GM23338 (cell line): ENCODE data around the gene PRDM11. TPM values are rescaled to one million over a fixed set of nuclear protein-coding genes. Genes with fewer than 3 reads are reported as not detected.

ENCODE experiments used
- ATAC-seq: fragments of 200-7000 bp; cut with Tn5 transposase; 3 replicates; pipeline ENCODE4 v1.9.1; 2020
- DNase-seq: peaks from one replicate; pipeline ENCODE4 v3.0.0-alpha.2; 2015; ENCODE audit warnings: low spot score
- H2AFZ ChIP-seq: fragments of 200-600 bp; sonication (generic); 2 replicates; pipeline ENCODE4 v1.8.0; 2016; ENCODE audit warnings: antibody characterized with exemption, mild to moderate bottlenecking, moderate library complexity
- H3F3A ChIP-seq: fragments of 200-600 bp; sonication (generic); replicated peaks from 2 replicates; pipeline ENCODE4 v1.8.0; 2017; ENCODE audit warnings: antibody characterized with exemption, mixed run types, low read depth
- H3K27ac ChIP-seq: fragments of 200-600 bp; sonication (generic); 2 replicates; pipeline ENCODE4 v1.6.1; 2016; ENCODE audit warnings: low read depth
- H3K27me3 ChIP-seq: fragments of 200-600 bp; sonication (generic); 2 replicates; pipeline ENCODE4 v1.8.0; 2016; ENCODE audit warnings: mild to moderate bottlenecking, mixed run types, moderate library complexity; ENCODE audit not compliant: insufficient read depth
- H3K36me3 ChIP-seq: fragments of 200-600 bp; sonication (generic); 2 replicates; pipeline ENCODE4 v1.8.0; 2016; ENCODE audit warnings: mild to moderate bottlenecking; ENCODE audit not compliant: insufficient read depth
- H3K4me1 ChIP-seq: fragments of 200-600 bp; sonication (generic); 2 replicates; pipeline ENCODE4 v1.8.0; 2016; ENCODE audit warnings: mild to moderate bottlenecking, moderate library complexity; ENCODE audit not compliant: insufficient read depth
- H3K4me2 ChIP-seq: fragments of 200-600 bp; sonication (generic); 2 replicates; pipeline ENCODE4 v1.7.1; 2017; ENCODE audit warnings: mixed run types
- H3K4me3 ChIP-seq: fragments of 200-600 bp; sonication (generic); 2 replicates; pipeline ENCODE4 v1.6.1; 2016; ENCODE audit warnings: mixed run types
- H3K79me2 ChIP-seq: fragments of 200-600 bp; sonication (generic); replicated peaks from 2 replicates; pipeline ENCODE4 v1.8.0; 2017; ENCODE audit warnings: mild to moderate bottlenecking; ENCODE audit not compliant: insufficient read depth
- H3K9me2 ChIP-seq: fragments of 200-600 bp; sonication (generic); 2 replicates; pipeline ENCODE4 v1.8.0; 2017; ENCODE audit not compliant: insufficient read depth
- H4K20me1 ChIP-seq: fragments of 200-600 bp; sonication (generic); replicated peaks from 2 replicates; pipeline ENCODE4 v1.8.0; 2017; ENCODE audit warnings: mild to moderate bottlenecking; ENCODE audit not compliant: insufficient read depth
- H3K27ac Mint-ChIP-seq: 2 replicates; pipeline ENCODE4 v1.8.0; 2020; ENCODE audit warnings: inconsistent platforms, mild to moderate bottlenecking, moderate library complexity, mixed read lengths
- H3K27me3 Mint-ChIP-seq: 3 replicates; pipeline ENCODE4 v1.8.0; 2022; ENCODE audit warnings: low read depth, mild to moderate bottlenecking, moderate library complexity, mixed read lengths, inconsistent platforms; ENCODE audit not compliant: insufficient read depth, poor library complexity
- H3K36me3 Mint-ChIP-seq: 3 replicates; pipeline ENCODE4 v1.8.0; 2021; ENCODE audit warnings: low read depth, mild to moderate bottlenecking, inconsistent platforms, moderate library complexity, mixed read lengths
- H3K4me1 Mint-ChIP-seq: 3 replicates; pipeline ENCODE4 v1.8.0; 2020; ENCODE audit warnings: mild to moderate bottlenecking, inconsistent platforms, mixed read lengths
- H3K4me3 Mint-ChIP-seq: 3 replicates; pipeline ENCODE4 v1.8.0; 2021; ENCODE audit warnings: moderate library complexity, mild to moderate bottlenecking, inconsistent platforms, mixed read lengths
- H3K9me3 Mint-ChIP-seq: 3 replicates; pipeline ENCODE4 v1.8.0; 2020; ENCODE audit warnings: moderate library complexity, mild to moderate bottlenecking, inconsistent platforms, mixed read lengths
- CREB1 ChIP-seq: fragments of 250-450 bp; sonication (Bioruptor Pico); IDR thresholded peaks from 2 replicates; pipeline ENCODE4 v1.5.0; 2020; ENCODE audit warnings: low read depth, mild to moderate bottlenecking, moderate library complexity
- ETS1 ChIP-seq: IDR thresholded peaks from 2 replicates; pipeline ENCODE4 v1.6.1; 2016; ENCODE audit warnings: antibody characterized with exemption
- EZH2 ChIP-seq: fragments of 200-600 bp; sonication (generic); IDR thresholded peaks from one replicate; pipeline ENCODE4 v1.8.0; 2017; ENCODE audit warnings: antibody characterized with exemption, mild to moderate bottlenecking, low read depth; ENCODE audit not compliant: unreplicated experiment
- EZH2phosphoT487 ChIP-seq: fragments of 200-600 bp; sonication (generic); IDR thresholded peaks from one replicate; pipeline ENCODE4 v1.8.1; 2018; ENCODE audit warnings: antibody characterized with exemption; ENCODE audit not compliant: unreplicated experiment
- JUNB ChIP-seq: IDR thresholded peaks from one replicate; pipeline ENCODE4 v1.6.1; 2016; ENCODE audit warnings: antibody characterized with exemption; ENCODE audit not compliant: unreplicated experiment
- NANOG ChIP-seq: IDR thresholded peaks from 2 replicates; pipeline ENCODE4 v1.6.1; 2016; ENCODE audit warnings: antibody characterized with exemption, borderline replicate concordance
- POLR2AphosphoS5 ChIP-seq: IDR thresholded peaks from 2 replicates; pipeline ENCODE4 v1.6.1; 2016; ENCODE audit warnings: antibody characterized with exemption, low read depth
- STAT1 ChIP-seq: IDR thresholded peaks from one replicate; pipeline ENCODE4 v1.6.1; 2016; ENCODE audit warnings: antibody characterized with exemption; ENCODE audit not compliant: unreplicated experiment
- ZNF114 ChIP-seq: fragments of 250-450 bp; sonication (Bioruptor Pico); IDR thresholded peaks from 2 replicates; pipeline ENCODE4 v1.5.0; 2020; ENCODE audit warnings: mild to moderate bottlenecking, moderate library complexity
- ZNF331 ChIP-seq: fragments of 250-450 bp; sonication (Bioruptor Pico); IDR thresholded peaks from 2 replicates; pipeline ENCODE4 v1.5.0; 2020; ENCODE audit warnings: low read depth, mild to moderate bottlenecking, moderate library complexity
- polyA plus RNA-seq: library from polyadenylated mRNA; unstranded; fragments of >200 nt; fragmentation: Nextera tagmentation; extraction: Ambion mirVana; gene quantifications from 2 replicates; pipeline ENCODE4 v1.2.1, GENCODE V29; 2016
- total RNA-seq: library from RNA; depleted of rRNA; stranded (reverse); fragments of >200 nt; shearing (Covaris generic); gene quantifications from 2 replicates; pipeline ENCODE4 v1.2.3, GENCODE V29; 2014
- TF ChIP-seq, protein P1 (sequence below): fragments of 250-450 bp; sonication (Bioruptor Pico); IDR thresholded peaks from 2 replicates; pipeline ENCODE4 v1.5.0; 2020; ENCODE audit warnings: mild to moderate bottlenecking, moderate library complexity
- TF ChIP-seq, protein P2 (sequence below): IDR thresholded peaks from one replicate; pipeline ENCODE4 v1.6.1; 2018; ENCODE audit warnings: antibody characterized with exemption; ENCODE audit not compliant: unreplicated experiment
- TF ChIP-seq, protein P3 (sequence below), 2 experiments: fragments of 200-600 bp in 1 of 2; sonication (generic) in 1 of 2; conservative IDR thresholded peaks; 2 replicates each; pipeline versions ENCODE4 v1.5.1 to v1.6.1; 2016 to 2017; ENCODE audit warnings: antibody characterized with exemption in 2 of 2, low read depth in 2 of 2, mild to moderate bottlenecking in 2 of 2, moderate library complexity in 1 of 2

The PRDM11 gene
- total and polyA plus RNA-seq, 2 experiments from 2014 or later, result 0.97 to 10.4 TPM

- ATAC-seq (no peak), DNase-seq (no peak)
- no peaks in the 10 kb centered on the region for H3K9me2 ChIP-seq
- H3K4me2 ChIP-seq, result no peak overlapping the region
- no peak overlapping the region for H3K27ac Mint-ChIP-seq
- TF ChIP-seq EZH2phosphoT487 (no peak), POLR2AphosphoS5 (no peak), JUNB (no peak), STAT1 (no peak), ZNF331 (CRISPR knock-in tag) (no peak), NANOG (no peak), ETS1 (no peak), EZH2 (no peak), CREB1 (CRISPR knock-in tag) (no peak), ZNF114 (CRISPR knock-in tag) (no peak)
- TF ChIP-seq, protein P1, sequence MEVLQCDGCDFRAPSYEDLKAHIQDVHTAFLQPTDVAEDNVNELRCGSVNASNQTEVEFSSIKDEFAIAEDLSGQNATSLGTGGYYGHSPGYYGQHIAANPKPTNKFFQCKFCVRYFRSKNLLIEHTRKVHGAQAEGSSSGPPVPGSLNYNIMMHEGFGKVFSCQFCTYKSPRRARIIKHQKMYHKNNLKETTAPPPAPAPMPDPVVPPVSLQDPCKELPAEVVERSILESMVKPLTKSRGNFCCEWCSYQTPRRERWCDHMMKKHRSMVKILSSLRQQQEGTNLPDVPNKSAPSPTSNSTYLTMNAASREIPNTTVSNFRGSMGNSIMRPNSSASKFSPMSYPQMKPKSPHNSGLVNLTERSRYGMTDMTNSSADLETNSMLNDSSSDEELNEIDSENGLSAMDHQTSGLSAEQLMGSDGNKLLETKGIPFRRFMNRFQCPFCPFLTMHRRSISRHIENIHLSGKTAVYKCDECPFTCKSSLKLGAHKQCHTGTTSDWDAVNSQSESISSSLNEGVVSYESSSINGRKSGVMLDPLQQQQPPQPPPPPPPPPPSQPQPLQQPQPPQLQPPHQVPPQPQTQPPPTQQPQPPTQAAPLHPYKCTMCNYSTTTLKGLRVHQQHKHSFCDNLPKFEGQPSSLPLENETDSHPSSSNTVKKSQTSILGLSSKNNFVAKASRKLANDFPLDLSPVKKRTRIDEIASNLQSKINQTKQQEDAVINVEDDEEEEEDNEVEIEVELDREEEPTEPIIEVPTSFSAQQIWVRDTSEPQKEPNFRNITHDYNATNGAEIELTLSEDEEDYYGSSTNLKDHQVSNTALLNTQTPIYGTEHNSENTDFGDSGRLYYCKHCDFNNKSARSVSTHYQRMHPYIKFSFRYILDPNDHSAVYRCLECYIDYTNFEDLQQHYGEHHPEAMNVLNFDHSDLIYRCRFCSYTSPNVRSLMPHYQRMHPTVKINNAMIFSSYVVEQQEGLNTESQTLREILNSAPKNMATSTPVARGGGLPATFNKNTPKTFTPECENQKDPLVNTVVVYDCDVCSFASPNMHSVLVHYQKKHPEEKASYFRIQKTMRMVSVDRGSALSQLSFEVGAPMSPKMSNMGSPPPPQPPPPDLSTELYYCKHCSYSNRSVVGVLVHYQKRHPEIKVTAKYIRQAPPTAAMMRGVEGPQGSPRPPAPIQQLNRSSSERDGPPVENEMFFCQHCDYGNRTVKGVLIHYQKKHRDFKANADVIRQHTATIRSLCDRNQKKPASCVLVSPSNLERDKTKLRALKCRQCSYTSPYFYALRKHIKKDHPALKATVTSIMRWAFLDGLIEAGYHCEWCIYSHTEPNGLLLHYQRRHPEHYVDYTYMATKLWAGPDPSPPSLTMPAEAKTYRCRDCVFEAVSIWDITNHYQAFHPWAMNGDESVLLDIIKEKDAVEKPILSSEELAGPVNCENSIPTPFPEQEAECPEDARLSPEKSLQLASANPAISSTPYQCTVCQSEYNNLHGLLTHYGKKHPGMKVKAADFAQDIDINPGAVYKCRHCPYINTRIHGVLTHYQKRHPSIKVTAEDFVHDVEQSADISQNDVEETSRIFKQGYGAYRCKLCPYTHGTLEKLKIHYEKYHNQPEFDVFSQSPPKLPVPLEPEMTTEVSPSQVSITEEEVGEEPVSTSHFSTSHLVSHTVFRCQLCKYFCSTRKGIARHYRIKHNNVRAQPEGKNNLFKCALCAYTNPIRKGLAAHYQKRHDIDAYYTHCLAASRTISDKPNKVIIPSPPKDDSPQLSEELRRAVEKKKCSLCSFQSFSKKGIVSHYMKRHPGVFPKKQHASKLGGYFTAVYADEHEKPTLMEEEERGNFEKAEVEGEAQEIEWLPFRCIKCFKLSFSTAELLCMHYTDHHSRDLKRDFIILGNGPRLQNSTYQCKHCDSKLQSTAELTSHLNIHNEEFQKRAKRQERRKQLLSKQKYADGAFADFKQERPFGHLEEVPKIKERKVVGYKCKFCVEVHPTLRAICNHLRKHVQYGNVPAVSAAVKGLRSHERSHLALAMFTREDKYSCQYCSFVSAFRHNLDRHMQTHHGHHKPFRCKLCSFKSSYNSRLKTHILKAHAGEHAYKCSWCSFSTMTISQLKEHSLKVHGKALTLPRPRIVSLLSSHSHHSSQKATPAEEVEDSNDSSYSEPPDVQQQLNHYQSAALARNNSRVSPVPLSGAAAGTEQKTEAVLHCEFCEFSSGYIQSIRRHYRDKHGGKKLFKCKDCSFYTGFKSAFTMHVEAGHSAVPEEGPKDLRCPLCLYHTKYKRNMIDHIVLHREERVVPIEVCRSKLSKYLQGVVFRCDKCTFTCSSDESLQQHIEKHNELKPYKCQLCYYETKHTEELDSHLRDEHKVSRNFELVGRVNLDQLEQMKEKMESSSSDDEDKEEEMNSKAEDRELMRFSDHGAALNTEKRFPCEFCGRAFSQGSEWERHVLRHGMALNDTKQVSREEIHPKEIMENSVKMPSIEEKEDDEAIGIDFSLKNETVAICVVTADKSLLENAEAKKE (CRISPR knock-in tag), result no peak
- TF ChIP-seq, protein P2, sequence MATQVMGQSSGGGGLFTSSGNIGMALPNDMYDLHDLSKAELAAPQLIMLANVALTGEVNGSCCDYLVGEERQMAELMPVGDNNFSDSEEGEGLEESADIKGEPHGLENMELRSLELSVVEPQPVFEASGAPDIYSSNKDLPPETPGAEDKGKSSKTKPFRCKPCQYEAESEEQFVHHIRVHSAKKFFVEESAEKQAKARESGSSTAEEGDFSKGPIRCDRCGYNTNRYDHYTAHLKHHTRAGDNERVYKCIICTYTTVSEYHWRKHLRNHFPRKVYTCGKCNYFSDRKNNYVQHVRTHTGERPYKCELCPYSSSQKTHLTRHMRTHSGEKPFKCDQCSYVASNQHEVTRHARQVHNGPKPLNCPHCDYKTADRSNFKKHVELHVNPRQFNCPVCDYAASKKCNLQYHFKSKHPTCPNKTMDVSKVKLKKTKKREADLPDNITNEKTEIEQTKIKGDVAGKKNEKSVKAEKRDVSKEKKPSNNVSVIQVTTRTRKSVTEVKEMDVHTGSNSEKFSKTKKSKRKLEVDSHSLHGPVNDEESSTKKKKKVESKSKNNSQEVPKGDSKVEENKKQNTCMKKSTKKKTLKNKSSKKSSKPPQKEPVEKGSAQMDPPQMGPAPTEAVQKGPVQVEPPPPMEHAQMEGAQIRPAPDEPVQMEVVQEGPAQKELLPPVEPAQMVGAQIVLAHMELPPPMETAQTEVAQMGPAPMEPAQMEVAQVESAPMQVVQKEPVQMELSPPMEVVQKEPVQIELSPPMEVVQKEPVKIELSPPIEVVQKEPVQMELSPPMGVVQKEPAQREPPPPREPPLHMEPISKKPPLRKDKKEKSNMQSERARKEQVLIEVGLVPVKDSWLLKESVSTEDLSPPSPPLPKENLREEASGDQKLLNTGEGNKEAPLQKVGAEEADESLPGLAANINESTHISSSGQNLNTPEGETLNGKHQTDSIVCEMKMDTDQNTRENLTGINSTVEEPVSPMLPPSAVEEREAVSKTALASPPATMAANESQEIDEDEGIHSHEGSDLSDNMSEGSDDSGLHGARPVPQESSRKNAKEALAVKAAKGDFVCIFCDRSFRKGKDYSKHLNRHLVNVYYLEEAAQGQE, result no peak
- TF ChIP-seq, protein P3, sequence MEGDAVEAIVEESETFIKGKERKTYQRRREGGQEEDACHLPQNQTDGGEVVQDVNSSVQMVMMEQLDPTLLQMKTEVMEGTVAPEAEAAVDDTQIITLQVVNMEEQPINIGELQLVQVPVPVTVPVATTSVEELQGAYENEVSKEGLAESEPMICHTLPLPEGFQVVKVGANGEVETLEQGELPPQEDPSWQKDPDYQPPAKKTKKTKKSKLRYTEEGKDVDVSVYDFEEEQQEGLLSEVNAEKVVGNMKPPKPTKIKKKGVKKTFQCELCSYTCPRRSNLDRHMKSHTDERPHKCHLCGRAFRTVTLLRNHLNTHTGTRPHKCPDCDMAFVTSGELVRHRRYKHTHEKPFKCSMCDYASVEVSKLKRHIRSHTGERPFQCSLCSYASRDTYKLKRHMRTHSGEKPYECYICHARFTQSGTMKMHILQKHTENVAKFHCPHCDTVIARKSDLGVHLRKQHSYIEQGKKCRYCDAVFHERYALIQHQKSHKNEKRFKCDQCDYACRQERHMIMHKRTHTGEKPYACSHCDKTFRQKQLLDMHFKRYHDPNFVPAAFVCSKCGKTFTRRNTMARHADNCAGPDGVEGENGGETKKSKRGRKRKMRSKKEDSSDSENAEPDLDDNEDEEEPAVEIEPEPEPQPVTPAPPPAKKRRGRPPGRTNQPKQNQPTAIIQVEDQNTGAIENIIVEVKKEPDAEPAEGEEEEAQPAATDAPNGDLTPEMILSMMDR (conservative IDR thresholded peaks at IDR 0.05; ENCODE audit: low read depth in 2 of 2), result no peak
- peak overlapping the region; percentile 76; the same call in 1 of the 2 replicates for H2AFZ ChIP-seq
- H3K4me3 ChIP-seq, result no peak overlapping the region
- H3K27me3 Mint-ChIP-seq, result peaks cover 11% of the 10 kb centered on the region
- H3K9me3 Mint-ChIP-seq, result no peaks in the 10 kb centered on the region
- no peak overlapping the region for H3K4me3 Mint-ChIP-seq
- H3K27ac ChIP-seq, result no peak overlapping the region
- H4K20me1 ChIP-seq, result no peaks in the 10 kb centered on the region
- H3K79me2 ChIP-seq, result no peaks in the 10 kb centered on the region
- H3K4me1 ChIP-seq, result peaks cover 5% of the 10 kb centered on the region; the same call in 1 of the 2 replicates
- H3K36me3 ChIP-seq, result no peaks in the 10 kb centered on the region
- H3K27me3 ChIP-seq, result no peaks in the 10 kb centered on the region
- no peaks in the 10 kb centered on the region for H3F3A ChIP-seq
- H3K36me3 Mint-ChIP-seq, result no peaks in the 10 kb centered on the region
- peaks cover 6% of the 10 kb centered on the region; the same call in 1 of the 3 replicates for H3K4me1 Mint-ChIP-seq
Observed at GRCh38 chr11:45105984-45106375, 40.5 kb upstream of the PRDM11 start.
